SK-N-SH (cell line): Measurements from ENCODE around the gene SLX4IP. TPM values are rescaled to one million over a fixed set of nuclear protein-coding genes. Genes with fewer than 3 reads are reported as not detected.
A peak's percentile ranks its signal among the peaks of the same experiment; 100 is the strongest.

ENCODE experiments used
- CTCF ChIA-PET: fragments of 300-600, 350-600 bp; formaldehyde crosslinking; extraction: SDS; loops from one replicate; lab custom pipeline; 2021; lab: Yijun Ruan, JAX
- POLR2A ChIA-PET: fragments of 350-600 bp; sonication (Branson Sonifier 250); formaldehyde crosslinking; extraction: SDS; loops from one replicate; lab custom pipeline; 2020; ENCODE audit warnings: antibody characterized with exemption, inconsistent platforms; lab: Yijun Ruan, JAX
- DNase-seq: peaks from one replicate; pipeline ENCODE4 v3.0.0; 2012
- H2AFZ ChIP-seq: fragments of 200-600 bp; sonication (generic); 2 replicates; pipeline ENCODE4 v1.8.1; 2016; ENCODE audit warnings: antibody characterized with exemption, mild to moderate bottlenecking, low read depth
- H3F3A ChIP-seq: fragments of 200-600 bp; sonication (generic); replicated peaks from 2 replicates; pipeline ENCODE3; 2016; ENCODE audit warnings: antibody characterized with exemption, mild to moderate bottlenecking; ENCODE audit not compliant: insufficient read depth
- H3K27ac ChIP-seq, 2 experiments: fragments of 200-500 bp in 1 of 2; fragments of 200-600 bp in 1 of 2; sonication (Bioruptor generic) in 1 of 2; sonication (generic), shearing (Covaris generic) in 1 of 2; 2 replicates each; pipeline versions ENCODE4 v1.5.1 to v1.6.1; 2014 to 2016; ENCODE audit warnings: low read depth in 2 of 2, inconsistent platforms in 1 of 2, low read length in 1 of 2, mild to moderate bottlenecking in 1 of 2, mixed read lengths in 1 of 2
- H3K27me3 ChIP-seq: fragments of 200-600 bp; sonication (generic), shearing (Covaris generic); 2 replicates; pipeline ENCODE4 v1.6.1; 2016; ENCODE audit warnings: mixed run types; ENCODE audit not compliant: insufficient read depth
- H3K36me3 ChIP-seq, 2 experiments: fragments of 200-500 bp in 1 of 2; fragments of 200-600 bp in 1 of 2; sonication (Bioruptor generic) in 1 of 2; sonication (generic) in 1 of 2; replicated peaks in 1 of 2; 2 replicates each; pipeline versions ENCODE3 to v1.5.1; 2014 to 2016; ENCODE audit warnings: low read length in 1 of 2, mild to moderate bottlenecking in 1 of 2; ENCODE audit not compliant: insufficient read depth in 2 of 2, control insufficient read depth in 1 of 2
- H3K4me1 ChIP-seq, 2 experiments: fragments of 200-500 bp in 1 of 2; fragments of 200-600 bp in 1 of 2; sonication (Bioruptor generic) in 1 of 2; sonication (generic), shearing (Covaris generic) in 1 of 2; 2 replicates each; pipeline versions ENCODE4 v1.5.1 to v1.6.1; 2014 to 2016; ENCODE audit warnings: low read depth in 1 of 2, low read length in 1 of 2, mixed run types in 1 of 2; ENCODE audit not compliant: insufficient read depth in 2 of 2, control insufficient read depth in 1 of 2
- H3K4me2 ChIP-seq: fragments of 200-600 bp; sonication (generic), shearing (Covaris generic); 2 replicates; pipeline ENCODE4 v1.6.1; 2017; ENCODE audit warnings: mixed run types
- H3K4me3 ChIP-seq, 2 experiments: fragments of 200-500 bp in 1 of 2; fragments of 200-600 bp in 1 of 2; sonication (Bioruptor generic) in 1 of 2; sonication (generic), shearing (Covaris generic) in 1 of 2; 2 replicates each; pipeline versions ENCODE4 v1.5.1 to v1.8.1; 2014 to 2016; ENCODE audit warnings: low read depth in 2 of 2, inconsistent platforms in 1 of 2, low read length in 1 of 2, mild to moderate bottlenecking in 1 of 2, mixed read lengths in 1 of 2, moderate library complexity in 1 of 2
- H3K79me2 ChIP-seq: fragments of 200-600 bp; sonication (generic); 2 replicates; pipeline ENCODE4 v1.8.1; 2017; ENCODE audit warnings: mild to moderate bottlenecking; ENCODE audit not compliant: insufficient read depth
- H3K9ac ChIP-seq: fragments of 200-600 bp; sonication (generic); 2 replicates; pipeline ENCODE4 v1.6.1; 2017; ENCODE audit warnings: mixed run types
- H3K9me2 ChIP-seq: fragments of 200-600 bp; sonication (generic); 2 replicates; pipeline ENCODE4 v1.6.1; 2017; ENCODE audit warnings: mixed run types
- H3K9me3 ChIP-seq: fragments of 200-600 bp; sonication (generic); 2 replicates; pipeline ENCODE4 v1.6.1; 2017; ENCODE audit warnings: mixed run types, mild to moderate bottlenecking, moderate library complexity
- H4K20me1 ChIP-seq: fragments of 200-600 bp; sonication (generic); 2 replicates; pipeline ENCODE4 v1.6.1; 2017; ENCODE audit warnings: mild to moderate bottlenecking, mixed run types; ENCODE audit not compliant: insufficient read depth
- CTCF ChIP-seq: fragments of 200-600 bp; sonication (generic); IDR thresholded peaks from 2 replicates; pipeline ENCODE4 v1.6.1; 2017; ENCODE audit warnings: antibody characterized with exemption, mild to moderate bottlenecking, moderate library complexity
- EP300 ChIP-seq, 2 experiments: IDR thresholded peaks; 2 replicates each; pipeline versions ENCODE4 v1.4.0 to v1.6.1; 2012; ENCODE audit warnings: borderline replicate concordance in 1 of 2, low read depth in 1 of 2, low read length in 1 of 2
- EZH2phosphoT487 ChIP-seq: fragments of 200-600 bp; sonication (generic); IDR thresholded peaks from 2 replicates; pipeline ENCODE4 v1.6.1; 2017; ENCODE audit warnings: low read depth, mixed run types, mild to moderate bottlenecking, antibody characterized with exemption, moderate library complexity, borderline replicate concordance
- FOXJ3 ChIP-seq: sonication (generic); formaldehyde crosslinking; IDR thresholded peaks from 2 replicates; pipeline ENCODE4 v1.5.1; 2020; ENCODE audit warnings: mild to moderate bottlenecking, missing genetic modification reagents
- IRF3 ChIP-seq: fragments of 150-350 bp; IDR thresholded peaks from 2 replicates; pipeline ENCODE4 v1.6.1; 2016; ENCODE audit warnings: mild to moderate bottlenecking, low read depth, low read length
- MXI1 ChIP-seq: IDR thresholded peaks from 2 replicates; pipeline ENCODE4 v1.6.1; 2012; ENCODE audit warnings: mild to moderate bottlenecking, low read depth, low read length, improper control_type of control experiment
- NFIC ChIP-seq: IDR thresholded peaks from 2 replicates; pipeline ENCODE4 v1.4.0; 2012; ENCODE audit warnings: borderline replicate concordance
- RAD21 ChIP-seq: IDR thresholded peaks from 2 replicates; pipeline ENCODE4 v1.6.1; 2012; ENCODE audit warnings: mild to moderate bottlenecking, low read length
- REST ChIP-seq: IDR thresholded peaks from 2 replicates; pipeline ENCODE4 v1.6.1; 2012; ENCODE audit warnings: mild to moderate bottlenecking, low read depth, low read length, moderate library complexity
- RFX5 ChIP-seq: IDR thresholded peaks from 2 replicates; pipeline ENCODE4 v1.6.1; 2012; ENCODE audit warnings: mild to moderate bottlenecking, improper control_type of control experiment, low read length
- SIN3A ChIP-seq: IDR thresholded peaks from 2 replicates; pipeline ENCODE4 v1.6.1; 2012; ENCODE audit warnings: low read depth, mild to moderate bottlenecking, low read length, moderate library complexity, borderline replicate concordance
- SMC3 ChIP-seq: IDR thresholded peaks from 2 replicates; pipeline ENCODE4 v1.6.1; 2012; ENCODE audit warnings: low read depth, low read length, improper control_type of control experiment
- TAF1 ChIP-seq: IDR thresholded peaks from 2 replicates; pipeline ENCODE4 v1.6.1; 2012; ENCODE audit warnings: low read depth, mild to moderate bottlenecking, low read length, moderate library complexity, borderline replicate concordance
- TCF12 ChIP-seq: IDR thresholded peaks from 2 replicates; pipeline ENCODE4 v1.4.0; 2012
- TEAD4 ChIP-seq: IDR thresholded peaks from 2 replicates; pipeline ENCODE4 v1.4.0; 2012; ENCODE audit warnings: mild to moderate bottlenecking, borderline replicate concordance; ENCODE audit not compliant: insufficient read depth
- USF2 ChIP-seq: fragments of 150-350 bp; IDR thresholded peaks from 2 replicates; pipeline ENCODE4 v1.6.1; 2017; ENCODE audit warnings: antibody characterized with exemption, low read length, low read depth, borderline replicate concordance
- ZBTB33 ChIP-seq: IDR thresholded peaks from 2 replicates; pipeline ENCODE4 v1.4.0; 2012; ENCODE audit warnings: low read depth, borderline replicate concordance
- WGBS: methylation state at CpG from one replicate; pipeline ENCODE4 v1.1.6; 2017; ENCODE audit warnings: low lambda C conversion rate; 5-methylcytosine and 5-hydroxymethylcytosine counted together
- polyA plus RNA-seq, 3 experiments: library from polyadenylated mRNA; depleted of rRNA; stranded (reverse); fragments of >200 nt; gene quantifications; 2 replicates each; pipeline ENCODE4 v1.2.3, GENCODE V29; 2012

SLX4IP gene
- polyA plus RNA-seq, 1 of the 3 experiments (the other 2 are of a cell fraction) = 1.3 TPM

- Histone ChIP-seq H3K79me2 (peaks cover 100% of the 10 kb centered on the region), H2AFZ (no peak overlapping the region), H3K9ac (no peak overlapping the region), H3K4me3 (no peak overlapping the region), H3K36me3 (peaks cover 9 to 61% of the 10 kb centered on the region in 2 experiments), H3K9me2 (no peaks in the 10 kb centered on the region), H3K27ac (peak overlapping the region in 1 of 2 experiments; percentile 72; a peak in 1 of 4 replicates), H4K20me1 (peaks cover 71% of the 10 kb centered on the region), H3K9me3 (no peaks in the 10 kb centered on the region), H3F3A (peaks cover 12% of the 10 kb centered on the region), H3K4me2 (peak overlapping the region; percentile 22; the same call in 1 of the 2 replicates), H3K27me3 (no peaks in the 10 kb centered on the region), H3K4me1 (peaks cover 5 to 49% of the 10 kb centered on the region in 2 experiments; a peak in 3 of 4 replicates)
- TF ChIP-seq ZBTB33 = no peak
- TF ChIP-seq RAD21 = no peak
- no peak for TF ChIP-seq MXI1
- TF ChIP-seq EZH2phosphoT487 = no peak
- no peak for TF ChIP-seq SIN3A
- no peak for TF ChIP-seq SMC3
- TF ChIP-seq NFIC = no peak
- TF ChIP-seq TEAD4 = no peak
- TF ChIP-seq REST = no peak
- no peak for TF ChIP-seq CTCF
- no peak for TF ChIP-seq RFX5
- no peak for TF ChIP-seq FOXJ3 (CRISPR knock-in tag)
- TF ChIP-seq EP300 (IDR thresholded peaks at IDR 0.05; ENCODE audit: borderline replicate concordance in 1 of 2, low read depth in 1 of 2, low read length in 1 of 2) = no peak
- no peak for TF ChIP-seq TCF12
- TF ChIP-seq USF2 = no peak
- TF ChIP-seq TAF1 = no peak
- no peak for TF ChIP-seq IRF3
- POLR2A ChIA-PET = no interaction called here
- CTCF ChIA-PET = no interaction called here
- WGBS = 94% methylated on average over 7 of the region's 21 CpGs
- no peak for DNase-seq
Observed at GRCh38 chr20:10667077-10667401, 231.9 kb downstream of the SLX4IP start.
